Activated naive CD8-positive, alpha-beta T cell treated with anti-CD3 and anti-CD28 coated beads, Interleukin-2, amount 10 ng/mL, durations not matched to agents 7 days and 5 days (primary cell): Measurements from ENCODE around the gene MGST1. TPM values are rescaled to one million over a fixed set of nuclear protein-coding genes. Genes with fewer than 3 reads are reported as not detected.
"Not testable (repeated sequence)": the region's sequence is repeated elsewhere in the genome, so short reads cannot be mapped to it uniquely, and the experiment has no call there.

Experiments used
- ATAC-seq: fragments of 150-1000 bp; cut with Tn5 transposase; one replicate; pipeline ENCODE4 v1.10.0; 2021; ENCODE audit warnings: low read depth, moderate library complexity
- POLR2A ChIA-PET: fragments of 350-600 bp; sonication (Branson Sonifier 250); formaldehyde crosslinking; loops from one replicate; lab custom pipeline; 2021; ENCODE audit warnings: antibody characterized with exemption; lab: Charles Lee
- DNase-seq: peaks from one replicate; pipeline ENCODE4 v3.0.0; 2021
- H3K27ac Mint-ChIP-seq: one replicate; pipeline ENCODE4 v1.8.0; 2022; ENCODE audit warnings: mild to moderate bottlenecking, mixed read lengths
- H3K27me3 Mint-ChIP-seq: one replicate; pipeline ENCODE4 v1.8.0; 2022; ENCODE audit warnings: mild to moderate bottlenecking, moderate library complexity, mixed read lengths
- H3K36me3 Mint-ChIP-seq: one replicate; pipeline ENCODE4 v1.8.0; 2021; ENCODE audit warnings: mild to moderate bottlenecking, mixed read lengths
- H3K4me1 Mint-ChIP-seq: one replicate; pipeline ENCODE4 v1.8.0; 2021; ENCODE audit warnings: mixed read lengths
- H3K4me3 Mint-ChIP-seq: one replicate; pipeline ENCODE4 v1.8.0; 2022; ENCODE audit warnings: mild to moderate bottlenecking, moderate library complexity, mixed read lengths
- H3K9me3 Mint-ChIP-seq: one replicate; pipeline ENCODE4 v1.8.0; 2021; ENCODE audit warnings: mixed read lengths
- total RNA-seq, 2 experiments: library from RNA; stranded (reverse); gene quantifications; one replicate each; pipeline ENCODE4 v1.2.3, GENCODE V29; 2021

Gene MGST1
- total RNA-seq, 2 experiments from 2014 or later: 1.1 to 1.6 TPM

DNA sequence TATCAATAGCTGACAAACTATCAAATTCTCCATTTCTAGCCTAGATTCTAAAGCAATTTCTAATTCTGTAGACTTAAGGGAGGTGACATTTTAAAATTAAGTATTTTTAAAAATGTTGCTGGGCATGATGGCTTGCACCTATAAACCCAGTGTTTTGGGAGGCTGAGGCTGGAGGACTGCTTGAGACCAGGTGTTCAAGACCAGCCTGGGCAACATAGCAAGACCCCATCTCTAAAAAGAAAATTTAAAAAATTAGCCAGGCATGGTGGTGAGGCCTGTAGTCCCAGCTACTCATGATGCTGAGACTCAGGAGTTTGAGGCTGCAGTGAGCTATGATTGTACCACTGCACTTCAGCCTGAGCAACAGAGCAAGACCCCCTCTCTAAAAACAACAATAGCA is 15.1 kb downstream of the MGST1 start:
- Mint-ChIP-seq H3K4me1 (no peaks in the 10 kb centered on the region), H3K27ac (no peak overlapping the region), H3K36me3 (no peaks in the 10 kb centered on the region), H3K4me3 (no peak overlapping the region), H3K9me3 (no peaks in the 10 kb centered on the region), H3K27me3 (no peaks in the 10 kb centered on the region)
- POLR2A ChIA-PET: no interaction called here
- DNase-seq: no peak
- ATAC-seq: no peak

DNA sequence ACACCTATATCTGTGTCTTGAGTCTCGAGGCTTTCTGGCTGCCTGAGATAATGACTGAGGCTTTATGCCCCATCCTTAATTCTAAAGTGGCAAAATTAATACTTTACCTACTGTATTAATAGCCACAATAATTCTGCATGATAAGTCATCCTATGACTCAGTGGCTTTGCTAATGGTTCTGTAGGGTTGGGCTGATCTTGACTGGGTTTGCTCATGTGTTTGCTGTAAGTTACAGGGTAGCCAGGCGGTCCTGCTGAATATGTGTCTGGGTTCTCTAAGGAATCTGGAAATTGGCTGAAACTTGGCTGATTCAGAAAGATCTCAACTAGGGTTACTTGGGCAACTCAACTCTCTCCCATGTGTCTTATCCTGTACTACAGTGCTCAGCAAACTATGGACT is 21.7 kb downstream of the MGST1 start:
- POLR2A ChIA-PET: no interaction called here
- H3K36me3 Mint-ChIP-seq: no peaks in the 10 kb centered on the region
- DNase-seq: no peak

DNA sequence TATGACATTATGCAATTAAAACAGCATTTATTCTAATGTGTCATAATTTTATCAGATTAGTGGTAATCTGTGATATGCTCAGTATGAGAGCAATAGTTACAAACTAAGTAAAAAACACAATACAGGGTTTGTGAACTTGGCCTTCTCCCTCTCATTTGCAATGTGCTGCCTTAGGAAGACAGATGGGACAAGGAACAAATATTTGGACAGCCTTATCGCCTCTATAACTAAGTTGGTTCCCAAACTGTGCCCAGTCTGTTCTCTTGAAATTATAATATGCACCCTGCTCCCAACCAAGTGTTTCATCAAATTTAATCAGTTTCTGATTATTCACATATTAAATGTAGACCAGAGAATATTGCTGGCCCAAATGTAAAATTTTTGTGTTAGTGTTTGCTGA is 22.7 kb downstream of the MGST1 start:
- Mint-ChIP-seq H3K27me3 (no peaks in the 10 kb centered on the region), H3K4me3 (no peak overlapping the region), H3K9me3 (peaks cover 2% of the 10 kb centered on the region), H3K4me1 (no peaks in the 10 kb centered on the region), H3K36me3 (no peaks in the 10 kb centered on the region), H3K27ac (no peak overlapping the region)
- POLR2A ChIA-PET: no interaction called here
- ATAC-seq: no peak
- DNase-seq: no peak

More for the DNA sequence above, 21.7 kb downstream of the MGST1 start:
- no peaks in the 10 kb centered on the region for H3K4me1 Mint-ChIP-seq
- H3K27ac Mint-ChIP-seq: no peak overlapping the region
- no peak overlapping the region for H3K4me3 Mint-ChIP-seq
- H3K9me3 Mint-ChIP-seq: peaks cover 2% of the 10 kb centered on the region
- ATAC-seq: no peak
- no peaks in the 10 kb centered on the region for H3K27me3 Mint-ChIP-seq

DNA sequence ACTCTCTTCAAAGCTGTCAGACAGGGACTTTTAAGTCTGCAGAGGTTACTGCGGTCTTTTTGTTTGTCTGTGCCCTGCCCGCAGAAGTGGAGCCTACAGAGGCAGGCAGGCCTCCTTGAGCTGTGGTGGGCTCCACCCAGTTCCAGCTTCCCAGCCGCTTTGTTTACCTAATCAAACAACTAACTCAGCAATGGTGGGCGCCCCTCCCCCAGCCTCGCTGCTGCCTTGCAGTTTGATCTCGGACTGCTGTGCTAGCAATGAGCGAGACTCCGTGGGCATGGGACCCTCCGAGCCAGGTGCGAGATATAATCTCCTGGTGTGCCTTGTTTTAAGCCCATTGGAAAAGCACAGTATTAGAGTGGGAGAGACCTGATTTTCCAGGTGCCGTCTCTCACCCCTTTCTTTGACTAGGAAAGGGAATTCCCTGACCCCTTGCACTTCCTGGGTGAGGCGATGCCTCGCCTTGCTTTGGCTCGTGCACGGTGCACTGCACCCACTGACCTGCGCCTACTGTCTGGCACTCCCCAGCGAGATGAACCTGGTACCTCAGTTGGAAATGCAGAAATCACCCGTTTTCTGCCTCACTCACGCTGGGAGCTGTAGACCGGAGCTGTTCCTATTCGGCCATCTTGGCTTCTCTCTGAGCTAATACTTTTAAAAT is 35.3 kb downstream of the MGST1 start:
- H3K27me3 Mint-ChIP-seq, H3K27ac Mint-ChIP-seq, DNase-seq, H3K4me3 Mint-ChIP-seq, H3K36me3 Mint-ChIP-seq, POLR2A ChIA-PET, ATAC-seq, H3K4me1 Mint-ChIP-seq, H3K9me3 Mint-ChIP-seq: not testable (repeated sequence)

GRCh38 chr12:16384732-16385131 is 37.3 kb downstream of the MGST1 start:
- no peak overlapping the region for H3K4me3 Mint-ChIP-seq
- H3K27ac Mint-ChIP-seq: no peak overlapping the region
- peaks cover 3% of the 10 kb centered on the region for H3K9me3 Mint-ChIP-seq
- no peaks in the 10 kb centered on the region for H3K27me3 Mint-ChIP-seq
- DNase-seq: no peak
- H3K36me3 Mint-ChIP-seq: no peaks in the 10 kb centered on the region
- POLR2A ChIA-PET: no interaction called here
- no peaks in the 10 kb centered on the region for H3K4me1 Mint-ChIP-seq
- no peak for ATAC-seq

GRCh38 chr12:16385782-16386646 is 38.6 kb downstream of the MGST1 start:
- H3K36me3 Mint-ChIP-seq: no peaks in the 10 kb centered on the region
- POLR2A ChIA-PET: no interaction called here
- H3K9me3 Mint-ChIP-seq: peaks cover 6% of the 10 kb centered on the region
- no peak for DNase-seq
- no peaks in the 10 kb centered on the region for H3K27me3 Mint-ChIP-seq
- no peak overlapping the region for H3K4me3 Mint-ChIP-seq
- ATAC-seq: no peak
- no peak overlapping the region for H3K27ac Mint-ChIP-seq
- no peaks in the 10 kb centered on the region for H3K4me1 Mint-ChIP-seq

DNA sequence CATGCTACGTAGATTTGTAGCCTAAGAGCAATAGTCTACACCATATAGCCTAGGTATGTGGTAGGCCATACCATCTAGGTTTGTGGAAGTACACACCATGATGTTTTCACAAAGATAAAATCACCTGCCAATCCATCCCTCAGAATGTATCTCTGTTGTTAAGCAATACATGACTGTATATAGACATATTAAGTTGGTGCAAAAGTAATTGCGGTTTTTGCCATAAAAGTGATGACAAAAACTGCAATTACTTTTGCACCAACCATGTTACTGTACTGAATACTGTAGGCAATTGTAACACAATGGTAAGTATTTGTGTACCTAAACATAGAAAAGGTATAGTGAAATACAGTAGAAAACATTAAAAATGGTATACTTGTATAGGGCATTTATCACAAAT is 40.5 kb downstream of the MGST1 start:
- DNase-seq: no peak
- peaks cover 12% of the 10 kb centered on the region for H3K9me3 Mint-ChIP-seq
- H3K27me3 Mint-ChIP-seq: no peaks in the 10 kb centered on the region
- ATAC-seq: no peak
- H3K36me3 Mint-ChIP-seq: no peaks in the 10 kb centered on the region
- H3K4me1 Mint-ChIP-seq: no peaks in the 10 kb centered on the region
- POLR2A ChIA-PET: no interaction called here
- no peak overlapping the region for H3K27ac Mint-ChIP-seq
- no peak overlapping the region for H3K4me3 Mint-ChIP-seq

GRCh38 chr12:16389594-16389993 is 42.1 kb downstream of the MGST1 start:
- peaks cover 12% of the 10 kb centered on the region for H3K9me3 Mint-ChIP-seq
- H3K4me1 Mint-ChIP-seq: no peaks in the 10 kb centered on the region
- H3K27me3 Mint-ChIP-seq: no peaks in the 10 kb centered on the region
- no peaks in the 10 kb centered on the region for H3K36me3 Mint-ChIP-seq
- H3K27ac Mint-ChIP-seq: no peak overlapping the region
- POLR2A ChIA-PET: no interaction called here
- ATAC-seq (no peak), DNase-seq (no peak)
- H3K4me3 Mint-ChIP-seq: no peak overlapping the region

- POLR2A ChIA-PET: no interaction called here
- Mint-ChIP-seq H3K27ac (no peak overlapping the region), H3K9me3 (peaks cover 12% of the 10 kb centered on the region), H3K36me3 (no peaks in the 10 kb centered on the region), H3K27me3 (no peaks in the 10 kb centered on the region), H3K4me3 (no peak overlapping the region), H3K4me1 (no peaks in the 10 kb centered on the region)
- no peak for DNase-seq
- no peak for ATAC-seq
Measured at GRCh38 chr12:16392846-16393535, 45.5 kb downstream of the MGST1 start.

DNA sequence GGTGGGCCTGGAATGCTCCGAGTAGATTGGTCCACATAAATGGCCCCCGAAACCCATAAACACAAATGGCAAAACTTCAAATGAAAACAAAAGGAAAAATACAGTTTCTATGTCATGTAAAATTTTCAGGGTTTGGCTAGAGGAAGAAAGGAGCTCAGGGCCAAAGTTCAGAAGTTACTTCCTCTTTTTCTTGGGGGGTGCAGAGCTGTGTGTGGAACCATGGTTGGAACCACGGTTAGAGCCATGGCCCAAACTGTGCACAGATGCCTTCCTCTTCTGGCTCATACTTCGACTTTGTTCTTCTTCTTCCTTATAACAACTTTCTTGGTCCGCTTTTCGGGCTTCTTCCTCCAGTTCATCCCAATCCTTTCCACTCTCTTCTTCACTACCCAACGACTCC is 51.7 kb downstream of the MGST1 start:
- POLR2A ChIA-PET: no interaction called here
- no peaks in the 10 kb centered on the region for H3K36me3 Mint-ChIP-seq
- ATAC-seq (no peak), DNase-seq (no peak)
- H3K27ac Mint-ChIP-seq: no peak overlapping the region
- no peaks in the 10 kb centered on the region for H3K27me3 Mint-ChIP-seq
- H3K4me3 Mint-ChIP-seq: no peak overlapping the region
- H3K4me1 Mint-ChIP-seq: no peaks in the 10 kb centered on the region
- H3K9me3 Mint-ChIP-seq: peaks cover 4% of the 10 kb centered on the region

DNA sequence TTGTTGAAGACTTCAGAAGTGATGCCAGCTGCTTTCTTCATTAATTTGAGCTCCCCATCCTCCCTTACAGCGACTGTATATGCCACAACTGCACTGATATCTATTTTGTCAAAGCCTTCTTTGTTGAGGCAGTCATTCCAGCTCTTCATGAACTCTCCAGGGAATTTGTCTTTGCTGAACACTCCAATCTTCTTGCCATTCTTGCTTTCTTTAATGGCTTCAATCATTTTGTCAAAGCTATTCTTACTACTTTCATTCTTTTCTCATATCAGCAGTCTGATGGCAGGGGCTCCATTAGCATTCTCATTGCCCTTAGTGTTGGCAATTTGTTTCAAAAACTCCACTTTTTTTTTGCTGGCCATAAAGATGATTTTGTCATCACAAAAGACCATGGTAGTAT is 54.4 kb downstream of the MGST1 start:
- POLR2A ChIA-PET, H3K27me3 Mint-ChIP-seq, H3K4me1 Mint-ChIP-seq, H3K9me3 Mint-ChIP-seq, H3K27ac Mint-ChIP-seq, H3K36me3 Mint-ChIP-seq, H3K4me3 Mint-ChIP-seq, DNase-seq, ATAC-seq: not testable (repeated sequence)

- no peak for ATAC-seq
- no peaks in the 10 kb centered on the region for H3K36me3 Mint-ChIP-seq
- H3K27ac Mint-ChIP-seq: no peak overlapping the region
Measured at GRCh38 chr12:16407346-16407745, 59.9 kb downstream of the MGST1 start.

More at GRCh38 chr12:16407346-16407745, 59.9 kb downstream of the MGST1 start:
- POLR2A ChIA-PET: no interaction called here
- Mint-ChIP-seq H3K4me3 (no peak overlapping the region), H3K27me3 (no peaks in the 10 kb centered on the region), H3K9me3 (peaks cover 12% of the 10 kb centered on the region), H3K4me1 (no peaks in the 10 kb centered on the region)
- DNase-seq: no peak
